HEK293 (cell line): ENCODE data around the gene C19orf53.
A peak's percentile ranks its signal among the peaks of the same experiment; 100 is the strongest.

Experiments
- CTCF ChIA-PET: fragments of 350-600 bp; formaldehyde crosslinking; extraction: SDS; loops from one replicate; lab custom pipeline; 2021; ENCODE audit warnings: antibody characterized with exemption; lab: Yijun Ruan, JAX
- POLR2A ChIA-PET: fragments of 300-600 bp; formaldehyde crosslinking; extraction: SDS; loops from one replicate; lab custom pipeline; 2020; ENCODE audit warnings: antibody characterized with exemption, inconsistent platforms; lab: Yijun Ruan, JAX
- H3K27ac ChIP-seq: fragments of 200-500 bp; sonication (Bioruptor generic); 2 replicates; pipeline ENCODE4 v1.5.1; 2014; ENCODE audit warnings: low read depth, low read length, control low read depth, inconsistent platforms; ENCODE audit errors: extremely low read depth
- H3K36me3 ChIP-seq, 2 experiments: fragments of 200-500 bp in 1 of 2; sonication (Bioruptor generic) in 1 of 2; 1 replicate in 1 of 2; 2 replicates in 1 of 2; pipeline ENCODE4 v1.5.1; 2014 to 2017; ENCODE audit warnings: inconsistent platforms in 2 of 2, low read length in 2 of 2; ENCODE audit not compliant: control insufficient read depth in 2 of 2, insufficient read depth in 1 of 2
- H3K4me1 ChIP-seq: fragments of 200-500 bp; sonication (Bioruptor generic); 2 replicates; pipeline ENCODE4 v1.5.1; 2014; ENCODE audit warnings: mild to moderate bottlenecking, low read length, inconsistent platforms; ENCODE audit not compliant: control insufficient read depth, insufficient read depth
- H3K4me3 ChIP-seq: 2 replicates; pipeline ENCODE4 v1.5.1; 2011; ENCODE audit warnings: low read depth, mild to moderate bottlenecking, control low read depth, low read length, moderate library complexity
- H3K9me3 ChIP-seq: fragments of 200-500 bp; sonication (Bioruptor generic); 2 replicates; pipeline ENCODE4 v1.5.1; 2014; ENCODE audit warnings: low read depth, low read length, inconsistent platforms; ENCODE audit not compliant: control insufficient read depth, insufficient read depth
- ATF2 ChIP-seq: fragments of 450-650 bp; formaldehyde crosslinking; IDR thresholded peaks from 2 replicates; pipeline ENCODE4 v1.5.1; 2016; ENCODE audit warnings: missing biosample characterization, missing genetic modification characterization, low read depth
- KLF10 ChIP-seq: fragments of 450-650 bp; IDR thresholded peaks from 2 replicates; pipeline ENCODE4 v1.5.1; 2018; ENCODE audit warnings: missing biosample characterization, mild to moderate bottlenecking, missing genetic modification characterization
- OSR2 ChIP-seq: fragments of 450-650 bp; formaldehyde crosslinking; IDR thresholded peaks from 2 replicates; pipeline ENCODE4 v1.5.1; 2016; ENCODE audit warnings: missing biosample characterization, missing genetic modification characterization
- PRDM1 ChIP-seq: fragments of 450-650 bp; formaldehyde crosslinking; IDR thresholded peaks from 2 replicates; pipeline ENCODE4; 2016; ENCODE audit warnings: missing biosample characterization, missing genetic modification characterization
- SALL2 ChIP-seq: fragments of 450-650 bp; formaldehyde crosslinking; IDR thresholded peaks from 2 replicates; pipeline ENCODE4 v1.5.0; 2017; ENCODE audit warnings: missing biosample characterization, mild to moderate bottlenecking, missing genetic modification characterization, borderline replicate concordance
- SP7 ChIP-seq: fragments of 450-650 bp; formaldehyde crosslinking; IDR thresholded peaks from 2 replicates; pipeline ENCODE4 v1.5.1; 2016; ENCODE audit warnings: missing biosample characterization, missing genetic modification characterization
- ZBTB48 ChIP-seq: fragments of 450-650 bp; formaldehyde crosslinking; IDR thresholded peaks from 2 replicates; pipeline ENCODE4 v1.5.1; 2016; ENCODE audit warnings: missing biosample characterization, missing genetic modification characterization
- ZNF114 ChIP-seq: fragments of 450-650 bp; formaldehyde crosslinking; IDR thresholded peaks from 2 replicates; pipeline ENCODE4 v1.5.0; 2017; ENCODE audit warnings: missing biosample characterization, missing genetic modification characterization
- ZNF121 ChIP-seq: fragments of 450-650 bp; formaldehyde crosslinking; IDR thresholded peaks from 2 replicates; pipeline ENCODE4 v1.5.1; 2016; ENCODE audit warnings: missing biosample characterization, missing genetic modification characterization
- ZNF146 ChIP-seq: fragments of 450-650 bp; formaldehyde crosslinking; IDR thresholded peaks from 2 replicates; pipeline ENCODE4 v1.5.1; 2016; ENCODE audit warnings: missing biosample characterization, missing genetic modification characterization
- ZNF155 ChIP-seq: fragments of 450-650 bp; formaldehyde crosslinking; IDR thresholded peaks from 2 replicates; pipeline ENCODE4 v1.5.1; 2016; ENCODE audit warnings: missing biosample characterization, missing genetic modification characterization
- ZNF2 ChIP-seq: fragments of 450-650 bp; formaldehyde crosslinking; IDR thresholded peaks from 2 replicates; pipeline ENCODE4 v1.5.1; 2016; ENCODE audit warnings: missing biosample characterization, missing genetic modification characterization
- ZNF211 ChIP-seq: fragments of 450-650 bp; formaldehyde crosslinking; IDR thresholded peaks from 2 replicates; pipeline ENCODE4 v1.5.1; 2016; ENCODE audit warnings: low read depth, missing biosample characterization, missing genetic modification characterization
- ZNF223 ChIP-seq: fragments of 450-650 bp; formaldehyde crosslinking; IDR thresholded peaks from 2 replicates; pipeline ENCODE4 v1.5.1; 2016; ENCODE audit warnings: missing biosample characterization, missing genetic modification characterization
- ZNF266 ChIP-seq: fragments of 450-650 bp; formaldehyde crosslinking; IDR thresholded peaks from 2 replicates; pipeline ENCODE4 v1.5.1; 2016; ENCODE audit warnings: missing biosample characterization, missing genetic modification characterization, low read depth
- ZNF311 ChIP-seq: fragments of 450-650 bp; formaldehyde crosslinking; IDR thresholded peaks from 2 replicates; pipeline ENCODE4 v1.5.1; 2017; ENCODE audit warnings: missing biosample characterization, missing genetic modification characterization, borderline replicate concordance
- ZNF335 ChIP-seq: fragments of 450-650 bp; formaldehyde crosslinking; conservative IDR thresholded peaks from 2 replicates; pipeline ENCODE4 v1.5.1; 2016; ENCODE audit warnings: missing biosample characterization, missing genetic modification characterization
- ZNF366 ChIP-seq: fragments of 450-650 bp; formaldehyde crosslinking; conservative IDR thresholded peaks from 2 replicates; pipeline ENCODE4 v1.5.1; 2016; ENCODE audit warnings: missing biosample characterization, missing genetic modification characterization
- ZNF426 ChIP-seq: fragments of 450-650 bp; formaldehyde crosslinking; IDR thresholded peaks from 2 replicates; pipeline ENCODE4 v1.5.1; 2017; ENCODE audit warnings: missing biosample characterization, missing genetic modification characterization, mild to moderate bottlenecking, inconsistent platforms, moderate library complexity
- ZNF514 ChIP-seq: fragments of 450-650 bp; formaldehyde crosslinking; IDR thresholded peaks from 2 replicates; pipeline ENCODE4 v1.5.1; 2016; ENCODE audit warnings: missing biosample characterization, missing genetic modification characterization
- ZNF530 ChIP-seq: fragments of 450-650 bp; formaldehyde crosslinking; IDR thresholded peaks from 2 replicates; pipeline ENCODE4 v1.5.1; 2016; ENCODE audit warnings: low read depth, missing biosample characterization, missing genetic modification characterization
- ZNF555 ChIP-seq: fragments of 450-650 bp; formaldehyde crosslinking; conservative IDR thresholded peaks from 2 replicates; pipeline ENCODE4 v1.5.1; 2017; ENCODE audit warnings: missing biosample characterization, mild to moderate bottlenecking, missing genetic modification characterization, inconsistent platforms
- ZNF560 ChIP-seq: fragments of 450-650 bp; formaldehyde crosslinking; IDR thresholded peaks from 2 replicates; pipeline ENCODE4 v1.5.1; 2017; ENCODE audit warnings: missing biosample characterization, missing genetic modification characterization, borderline replicate concordance
- ZNF571 ChIP-seq: fragments of 450-650 bp; formaldehyde crosslinking; IDR thresholded peaks from 2 replicates; pipeline ENCODE4 v1.5.0; 2017; ENCODE audit warnings: missing biosample characterization, missing genetic modification characterization
- ZNF585B ChIP-seq: fragments of 450-650 bp; formaldehyde crosslinking; IDR thresholded peaks from 2 replicates; pipeline ENCODE4 v1.5.1; 2016; ENCODE audit warnings: missing biosample characterization, missing genetic modification characterization
- ZNF596 ChIP-seq: fragments of 450-650 bp; IDR thresholded peaks from 2 replicates; pipeline ENCODE4 v1.5.0; 2018; ENCODE audit warnings: missing biosample characterization, mild to moderate bottlenecking, missing genetic modification characterization, moderate library complexity
- ZNF670 ChIP-seq: fragments of 450-650 bp; formaldehyde crosslinking; IDR thresholded peaks from 2 replicates; pipeline ENCODE4 v1.5.1; 2016; ENCODE audit warnings: missing biosample characterization, missing genetic modification characterization, low read depth
- ZNF791 ChIP-seq: fragments of 450-650 bp; formaldehyde crosslinking; IDR thresholded peaks from 2 replicates; pipeline ENCODE4 v1.5.1; 2016; ENCODE audit warnings: missing biosample characterization, missing genetic modification characterization
- ZNF792 ChIP-seq: fragments of 450-650 bp; formaldehyde crosslinking; IDR thresholded peaks from 2 replicates; pipeline ENCODE4 v1.5.1; 2016; ENCODE audit warnings: missing biosample characterization, missing genetic modification characterization
- TF ChIP-seq, protein P1 (sequence below): fragments of 450-650 bp; IDR thresholded peaks from 2 replicates; pipeline ENCODE4 v1.5.1; 2018; ENCODE audit warnings: missing biosample characterization, missing genetic modification characterization
- TF ChIP-seq, protein P2 (sequence below): fragments of 450-650 bp; IDR thresholded peaks from 2 replicates; pipeline ENCODE4 v1.5.1; 2018; ENCODE audit warnings: missing biosample characterization, mild to moderate bottlenecking, missing genetic modification characterization
- TF ChIP-seq, protein P3 (sequence below): fragments of 450-650 bp; formaldehyde crosslinking; optimal IDR thresholded peaks from 2 replicates; pipeline ENCODE3; 2016; ENCODE audit warnings: missing biosample characterization, mild to moderate bottlenecking, missing genetic modification characterization
- TF ChIP-seq, protein P4 (sequence below): fragments of 450-650 bp; formaldehyde crosslinking; IDR thresholded peaks from 2 replicates; pipeline ENCODE4 v1.5.1; 2017; ENCODE audit warnings: missing biosample characterization, missing genetic modification characterization

The C19orf53 gene

GRCh38 chr19:13823901-13824300, 49.6 kb downstream of the C19orf53 start:
- ChIA-PET POLR2A (no interaction called here), CTCF (interaction anchor here (0.6 to 2.2 kb wide), 3 partner anchors 38 to 550 kb away, joined by 3 to 7 read pairs (median 4); no protein-coding TSS in a partner anchor)
- Histone ChIP-seq H3K27ac (no peak overlapping the region), H3K36me3 (peaks cover 0 to 18% of the 10 kb centered on the region in 2 experiments; a peak in 2 of 3 replicates), H3K4me1 (no peaks in the 10 kb centered on the region), H3K4me3 (no peak overlapping the region), H3K9me3 (no peaks in the 10 kb centered on the region)
- TF ChIP-seq ZNF121 (no peak), ZNF791 (tag by site-specific recombination) (no peak), ZNF335 (tag by site-specific recombination) (no peak), ZNF514 (tag by site-specific recombination) (no peak), ZNF555 (tag by site-specific recombination) (no peak), ZNF792 (no peak), KLF10 (tag by site-specific recombination) (no peak), PRDM1 (tag by site-specific recombination) (peak; percentile 98), ZBTB48 (tag by site-specific recombination) (no peak), ATF2 (peak; percentile 16; the same call in 1 of the 2 replicates), OSR2 (no peak), SP7 (tag by site-specific recombination) (no peak), ZNF670 (no peak), ZNF585B (tag by site-specific recombination) (no peak), ZNF266 (tag by site-specific recombination) (no peak), SALL2 (no peak), ZNF571 (tag by site-specific recombination) (no peak), ZNF146 (tag by site-specific recombination) (no peak), ZNF366 (tag by site-specific recombination) (0 out of 2 replicates have a peak, but pooled peaks have one; percentile 45), ZNF211 (no peak), ZNF223 (no peak), ZNF426 (tag by site-specific recombination) (no peak), ZNF114 (no peak), ZNF560 (no peak), ZNF530 (tag by site-specific recombination) (no peak), ZNF311 (tag by site-specific recombination) (no peak), ZNF155 (tag by site-specific recombination) (no peak), ZNF2 (tag by site-specific recombination) (no peak), ZNF596 (tag by site-specific recombination) (peak; percentile 36; the same call in 1 of the 2 replicates)
- TF ChIP-seq, protein P1, sequence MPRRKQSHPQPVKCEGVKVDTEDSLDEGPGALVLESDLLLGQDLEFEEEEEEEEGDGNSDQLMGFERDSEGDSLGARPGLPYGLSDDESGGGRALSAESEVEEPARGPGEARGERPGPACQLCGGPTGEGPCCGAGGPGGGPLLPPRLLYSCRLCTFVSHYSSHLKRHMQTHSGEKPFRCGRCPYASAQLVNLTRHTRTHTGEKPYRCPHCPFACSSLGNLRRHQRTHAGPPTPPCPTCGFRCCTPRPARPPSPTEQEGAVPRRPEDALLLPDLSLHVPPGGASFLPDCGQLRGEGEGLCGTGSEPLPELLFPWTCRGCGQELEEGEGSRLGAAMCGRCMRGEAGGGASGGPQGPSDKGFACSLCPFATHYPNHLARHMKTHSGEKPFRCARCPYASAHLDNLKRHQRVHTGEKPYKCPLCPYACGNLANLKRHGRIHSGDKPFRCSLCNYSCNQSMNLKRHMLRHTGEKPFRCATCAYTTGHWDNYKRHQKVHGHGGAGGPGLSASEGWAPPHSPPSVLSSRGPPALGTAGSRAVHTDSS = no peak
- TF ChIP-seq, protein P2, sequence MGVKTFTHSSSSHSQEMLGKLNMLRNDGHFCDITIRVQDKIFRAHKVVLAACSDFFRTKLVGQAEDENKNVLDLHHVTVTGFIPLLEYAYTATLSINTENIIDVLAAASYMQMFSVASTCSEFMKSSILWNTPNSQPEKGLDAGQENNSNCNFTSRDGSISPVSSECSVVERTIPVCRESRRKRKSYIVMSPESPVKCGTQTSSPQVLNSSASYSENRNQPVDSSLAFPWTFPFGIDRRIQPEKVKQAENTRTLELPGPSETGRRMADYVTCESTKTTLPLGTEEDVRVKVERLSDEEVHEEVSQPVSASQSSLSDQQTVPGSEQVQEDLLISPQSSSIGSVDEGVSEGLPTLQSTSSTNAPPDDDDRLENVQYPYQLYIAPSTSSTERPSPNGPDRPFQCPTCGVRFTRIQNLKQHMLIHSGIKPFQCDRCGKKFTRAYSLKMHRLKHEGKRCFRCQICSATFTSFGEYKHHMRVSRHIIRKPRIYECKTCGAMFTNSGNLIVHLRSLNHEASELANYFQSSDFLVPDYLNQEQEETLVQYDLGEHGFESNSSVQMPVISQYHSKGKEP (tag by site-specific recombination) = no peak
- TF ChIP-seq, protein P3, sequence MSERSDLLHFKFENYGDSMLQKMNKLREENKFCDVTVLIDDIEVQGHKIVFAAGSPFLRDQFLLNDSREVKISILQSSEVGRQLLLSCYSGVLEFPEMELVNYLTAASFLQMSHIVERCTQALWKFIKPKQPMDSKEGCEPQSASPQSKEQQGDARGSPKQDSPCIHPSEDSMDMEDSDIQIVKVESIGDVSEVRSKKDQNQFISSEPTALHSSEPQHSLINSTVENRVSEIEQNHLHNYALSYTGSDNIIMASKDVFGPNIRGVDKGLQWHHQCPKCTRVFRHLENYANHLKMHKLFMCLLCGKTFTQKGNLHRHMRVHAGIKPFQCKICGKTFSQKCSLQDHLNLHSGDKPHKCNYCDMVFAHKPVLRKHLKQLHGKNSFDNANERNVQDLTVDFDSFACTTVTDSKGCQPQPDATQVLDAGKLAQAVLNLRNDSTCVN (tag by site-specific recombination) = no peak
- TF ChIP-seq, protein P4, sequence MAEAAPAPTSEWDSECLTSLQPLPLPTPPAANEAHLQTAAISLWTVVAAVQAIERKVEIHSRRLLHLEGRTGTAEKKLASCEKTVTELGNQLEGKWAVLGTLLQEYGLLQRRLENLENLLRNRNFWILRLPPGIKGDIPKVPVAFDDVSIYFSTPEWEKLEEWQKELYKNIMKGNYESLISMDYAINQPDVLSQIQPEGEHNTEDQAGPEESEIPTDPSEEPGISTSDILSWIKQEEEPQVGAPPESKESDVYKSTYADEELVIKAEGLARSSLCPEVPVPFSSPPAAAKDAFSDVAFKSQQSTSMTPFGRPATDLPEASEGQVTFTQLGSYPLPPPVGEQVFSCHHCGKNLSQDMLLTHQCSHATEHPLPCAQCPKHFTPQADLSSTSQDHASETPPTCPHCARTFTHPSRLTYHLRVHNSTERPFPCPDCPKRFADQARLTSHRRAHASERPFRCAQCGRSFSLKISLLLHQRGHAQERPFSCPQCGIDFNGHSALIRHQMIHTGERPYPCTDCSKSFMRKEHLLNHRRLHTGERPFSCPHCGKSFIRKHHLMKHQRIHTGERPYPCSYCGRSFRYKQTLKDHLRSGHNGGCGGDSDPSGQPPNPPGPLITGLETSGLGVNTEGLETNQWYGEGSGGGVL = peak; percentile 66
